Measurements from ENCODE around the gene PRADC1. TPM values are rescaled to one million over a fixed set of nuclear protein-coding genes. Genes with fewer than 3 reads are reported as not detected.

The PRADC1 gene
- total RNA-seq (2022; extraction: Qiagen RNA extraction; ENCODE audit: low read depth), result 19.3 to 24.1 TPM (median 23.6 TPM) in 5 replicates

GRCh38 chr2:73233154-73233931 is at the start of gene PRADC1:
Gene PRADC1, minus strand, starts transcription at chr2:73233239. Its CDS starts 79 bp downstream, at chr2:73233160.

GRCh38 chr2:73233932-73234832 is 1.1 kb upstream of the PRADC1 start, which contains the start of gene CCT7:
Gene CCT7, plus strand, starts transcription at chr2:73234308. Its CDS starts 71 bp downstream, at chr2:73234379.

GRCh38 chr2:73214120-73215035 is 18.7 kb downstream of the PRADC1 start, which contains the start of gene SMYD5:
Gene SMYD5, plus strand, starts transcription at chr2:73214245. Its CDS starts 22 bp downstream, at chr2:73214267.

GRCh38 chr2:73202156-73203054 is 30.6 kb downstream of the PRADC1 start, which contains the start of gene NOTO:
Gene NOTO, plus strand, starts transcription at chr2:73202574. Its CDS starts 93 bp downstream, at chr2:73202667.

Other genes starting within 250 kb of the PRADC1 start
- 11.6 to 16.5 TPM (median 13.4 TPM) in 5 replicates for gene SFXN5, start 161.5 kb downstream of the PRADC1 start, total RNA-seq (2022; extraction: Qiagen RNA extraction; ENCODE audit: low read depth)
- gene RAB11FIP5, start 120.3 kb downstream of the PRADC1 start, total RNA-seq (2022; extraction: Qiagen RNA extraction; ENCODE audit: low read depth), result 31.2 to 38.7 TPM (median 35.3 TPM) in 5 replicates
- gene NOTO, start 30.7 kb downstream of the PRADC1 start, total RNA-seq (2022; extraction: Qiagen RNA extraction; ENCODE audit: low read depth), result 0.09 TPM in 1 of 5 replicates, not detected in the others
- gene SMYD5, start 19.0 kb downstream of the PRADC1 start, total RNA-seq (2022; extraction: Qiagen RNA extraction; ENCODE audit: low read depth), result 53.9 to 62.0 TPM (median 56.6 TPM) in 5 replicates
- 568 to 901 TPM (median 612 TPM) in 5 replicates for gene CCT7, start 1.1 kb upstream of the PRADC1 start, total RNA-seq (2022; extraction: Qiagen RNA extraction; ENCODE audit: low read depth)
- gene FBXO41, start 51.2 kb upstream of the PRADC1 start, total RNA-seq (2022; extraction: Qiagen RNA extraction; ENCODE audit: low read depth), result 4.3 to 6.0 TPM (median 5.3 TPM) in 5 replicates
- gene EGR4, start 60.3 kb upstream of the PRADC1 start, total RNA-seq (2022; extraction: Qiagen RNA extraction; ENCODE audit: low read depth), result 0.17 to 0.37 TPM (median 0.27 TPM) in 5 replicates
- 9.8 to 10.6 TPM (median 10.6 TPM) in 5 replicates for gene ALMS1, start 152.6 kb upstream of the PRADC1 start, total RNA-seq (2022; extraction: Qiagen RNA extraction; ENCODE audit: low read depth)